HepG2 (cell line): ENCODE measurements around the gene PFN4. TPM values are rescaled to one million over a fixed set of nuclear protein-coding genes. Genes with fewer than 3 reads are reported as not detected.

Experiments
- ATAC-seq: fragments of 200-7000 bp; cut with Tn5 transposase; 3 replicates; pipeline ENCODE4 v1.9.1; 2020; ENCODE audit warnings: mild to moderate bottlenecking, moderate library complexity
- BruUV-seq: library from RNA; stranded (reverse); fragments of 400-500 nt; replicated peaks from 2 replicates; lab custom pipeline; 2021; lab: Mats Ljungman, UMichigan
- CTCF ChIA-PET: fragments of 300-600 bp; formaldehyde crosslinking; extraction: SDS; loops from one replicate; lab custom pipeline; 2021; ENCODE audit warnings: low total read pairs, inconsistent platforms, low intra/inter-chr PET ratio; lab: Yijun Ruan, JAX
- POLR2A ChIA-PET: fragments of 350-600 bp; sonication (Branson Sonifier 250); formaldehyde crosslinking; loops from one replicate; lab custom pipeline; 2020; ENCODE audit warnings: antibody characterized with exemption, inconsistent platforms; lab: Yijun Ruan, JAX
- DNase-seq: peaks from one replicate; pipeline ENCODE4 v3.0.0-alpha.2; 2015; ENCODE audit warnings: low spot score
- FAIRE-seq: peaks from 3 replicates; lab custom pipeline; 2011; peaks lifted over from hg19 to GRCh38; lab: Jason Lieb, UNC
- H2AFZ ChIP-seq: one replicate; pipeline ENCODE4 v1.6.1; 2011; ENCODE audit warnings: low read length, inconsistent platforms
- H3K27ac ChIP-seq: fragments of 300-600 bp; 3 replicates; pipeline ENCODE4 v1.8.0; 2011; ENCODE audit warnings: mixed run types, mild to moderate bottlenecking, mixed read lengths, low read length, inconsistent platforms; ENCODE audit not compliant: insufficient read depth; ENCODE audit errors: extremely low read length
- H3K27me3 ChIP-seq, 2 experiments: fragments of 200-600 bp in 1 of 2; 2 replicates in 1 of 2; 3 replicates in 1 of 2; pipeline versions ENCODE4 v1.6.0 to v1.8.0; 2011; ENCODE audit warnings: low read length in 2 of 2, mild to moderate bottlenecking in 2 of 2, moderate library complexity in 2 of 2, inconsistent platforms in 1 of 2; ENCODE audit not compliant: insufficient read depth in 2 of 2, control insufficient read depth in 1 of 2
- H3K36me3 ChIP-seq, 2 experiments: fragments of 200-600 bp in 1 of 2; replicated peaks in 1 of 2; 2 replicates in 1 of 2; 3 replicates in 1 of 2; pipeline versions ENCODE4 v1.5.1 to v1.8.0; 2011; ENCODE audit warnings: low read length in 2 of 2, inconsistent platforms in 1 of 2; ENCODE audit not compliant: insufficient read depth in 2 of 2, control insufficient read depth in 1 of 2
- H3K4me1 ChIP-seq: 2 replicates; pipeline ENCODE4 v1.5.1; 2012; ENCODE audit warnings: low read length, inconsistent platforms; ENCODE audit not compliant: insufficient read depth
- H3K4me2 ChIP-seq: 2 replicates; pipeline ENCODE4 v1.6.0; 2011; ENCODE audit warnings: low read depth, low read length, inconsistent platforms
- H3K4me3 ChIP-seq, 3 experiments: fragments of 200-600 bp in 1 of 3; sonication (generic), shearing (Covaris generic) in 1 of 3; replicated peaks in 1 of 3; 2 replicates each; pipeline ENCODE4 v1.5.1; 2011 to 2016; ENCODE audit warnings: low read length in 3 of 3, inconsistent platforms in 2 of 3, low read depth in 2 of 3, mild to moderate bottlenecking in 2 of 3, control low read depth in 1 of 3, mixed read lengths in 1 of 3; ENCODE audit not compliant: insufficient read depth in 1 of 3
- H3K79me2 ChIP-seq: one replicate; pipeline ENCODE4 v1.6.1; 2011; ENCODE audit warnings: low read length, inconsistent platforms; ENCODE audit not compliant: insufficient read depth
- H3K9ac ChIP-seq: 2 replicates; pipeline ENCODE4 v1.6.0; 2011; ENCODE audit warnings: mild to moderate bottlenecking, low read depth, low read length, inconsistent platforms; ENCODE audit not compliant: insufficient read depth
- H3K9me3 ChIP-seq: 2 replicates; pipeline ENCODE4 v1.5.1; 2012; ENCODE audit warnings: mild to moderate bottlenecking, low read length
- H4K20me1 ChIP-seq: 2 replicates; pipeline ENCODE4 v1.6.0; 2011; ENCODE audit warnings: inconsistent platforms, mild to moderate bottlenecking, low read length, moderate library complexity; ENCODE audit not compliant: insufficient read depth
- ARNTL ChIP-seq: sonication (generic); formaldehyde crosslinking; IDR thresholded peaks from 2 replicates; pipeline ENCODE4 v1.4.0; 2020; ENCODE audit warnings: mild to moderate bottlenecking, missing genetic modification reagents
- CBFB ChIP-seq: sonication (generic); formaldehyde crosslinking; IDR thresholded peaks from 2 replicates; pipeline ENCODE4 v1.4.0; 2020; ENCODE audit warnings: missing genetic modification reagents
- ERF ChIP-seq: IDR thresholded peaks from 2 replicates; pipeline ENCODE4 v1.6.1; 2018; ENCODE audit warnings: missing biosample characterization, missing genetic modification reagents
- GPN1 ChIP-seq: sonication (generic); formaldehyde crosslinking; IDR thresholded peaks from 2 replicates; pipeline ENCODE4 v1.5.1; 2020; ENCODE audit warnings: missing genetic modification reagents, borderline replicate concordance
- HNF4A ChIP-seq: sonication (generic); formaldehyde crosslinking; IDR thresholded peaks from 2 replicates; pipeline ENCODE4 v1.4.0; 2020; ENCODE audit warnings: missing genetic modification reagents
- HNRNPK ChIP-seq: fragments of 200-400 bp; formaldehyde crosslinking; IDR thresholded peaks from 2 replicates; pipeline ENCODE4 v1.6.1; 2018; ENCODE audit warnings: low read length, low read depth, moderate library complexity, mild to moderate bottlenecking; ENCODE audit not compliant: poor library complexity, severe bottlenecking
- MXD4 ChIP-seq: IDR thresholded peaks from 2 replicates; pipeline ENCODE4 v1.6.1; 2016; ENCODE audit warnings: mild to moderate bottlenecking, missing biosample characterization, missing genetic modification reagents
- NFIB ChIP-seq: sonication (generic); formaldehyde crosslinking; IDR thresholded peaks from 2 replicates; pipeline ENCODE4 v1.9.0; 2021; ENCODE audit warnings: missing genetic modification reagents, mild to moderate bottlenecking, borderline replicate concordance
- NR2F6 ChIP-seq, 2 experiments: IDR thresholded peaks; 2 replicates each; pipeline ENCODE4 v1.6.1; 2016; ENCODE audit warnings: antibody characterized with exemption in 1 of 2, mild to moderate bottlenecking in 1 of 2
- RARA ChIP-seq: IDR thresholded peaks from 2 replicates; pipeline ENCODE4 v1.6.1; 2016; ENCODE audit warnings: missing genetic modification reagents, missing compliant biosample characterization
- ZFP41 ChIP-seq: sonication (generic); formaldehyde crosslinking; IDR thresholded peaks from 2 replicates; pipeline ENCODE4 v1.4.0; 2020; ENCODE audit warnings: mild to moderate bottlenecking, missing genetic modification reagents, borderline replicate concordance
- ZNF382 ChIP-seq: sonication (generic); formaldehyde crosslinking; IDR thresholded peaks from 2 replicates; pipeline ENCODE4 v1.5.0; 2020; ENCODE audit warnings: missing genetic modification reagents, mild to moderate bottlenecking, borderline replicate concordance
- ZNF468 ChIP-seq: sonication (generic); formaldehyde crosslinking; IDR thresholded peaks from 2 replicates; pipeline ENCODE4 v1.8.0; 2022; ENCODE audit warnings: mild to moderate bottlenecking, moderate library complexity, missing genetic modification reagents
- ZNF557 ChIP-seq: sonication (generic); formaldehyde crosslinking; IDR thresholded peaks from 2 replicates; pipeline ENCODE4 v1.4.0; 2020; ENCODE audit warnings: missing genetic modification reagents
- ZNF713 ChIP-seq: sonication (generic); formaldehyde crosslinking; IDR thresholded peaks from 2 replicates; pipeline ENCODE4 v1.4.0; 2020; ENCODE audit warnings: mild to moderate bottlenecking, missing genetic modification reagents
- WGBS: methylation state at CpG from one replicate; pipeline ENCODE4 v1.1.6; 2017; ENCODE audit warnings: low lambda C conversion rate; 5-methylcytosine and 5-hydroxymethylcytosine counted together
- in situ Hi-C: cut with HindIII; loops from 2 replicates; pipeline ENCODE4 v1.10.0; 2017; ENCODE audit warnings: low pct_unique_long_range_greater_than_20kb; ENCODE audit not compliant: extremely low pct_ligation_motif_present
- intact Hi-C: fragments of 100-400 bp; cut with micrococcal nuclease; formaldehyde crosslinking; loops from one replicate; pipeline ENCODE4 v1.10.0; 2022; ENCODE audit not compliant: unreplicated experiment
- polyA plus RNA-seq, 8 experiments: library from polyadenylated mRNA; depleted of rRNA in 3 of 8; stranded (reverse) in 7 of 8; unstranded in 1 of 8; fragments of >200 nt; fragmentation: Illumina TruSeq in 4 of 8; extraction: Trizol in 4 of 8; gene quantifications; 2 replicates each; pipeline versions ENCODE4 v1.2.1 to v1.2.3, GENCODE V29; 2011 to 2016; ENCODE audit warnings: low read depth in 4 of 8, missing spikeins in 1 of 8, mixed read lengths in 1 of 8; ENCODE audit not compliant: insufficient read depth in 1 of 8
- total RNA-seq, 5 experiments: library from RNA; depleted of rRNA; stranded (reverse); fragments of >200 nt; fragmentation: Illumina TruSeq; extraction: Trizol; gene quantifications; 2 replicates each; pipeline ENCODE4 v1.2.3, GENCODE V29; 2016; ENCODE audit warnings: low read depth in 1 of 5
- TF ChIP-seq, protein P1 (sequence below): sonication (generic); formaldehyde crosslinking; IDR thresholded peaks from 2 replicates; pipeline ENCODE4 v1.5.0; 2020; ENCODE audit warnings: mild to moderate bottlenecking, missing genetic modification reagents
- TF ChIP-seq, protein P2 (sequence below): sonication (generic); formaldehyde crosslinking; IDR thresholded peaks from 2 replicates; pipeline ENCODE4 v1.8.1; 2022; ENCODE audit warnings: low read depth, mild to moderate bottlenecking, missing genetic modification reagents
- TF ChIP-seq, protein P3 (sequence below): sonication (generic); formaldehyde crosslinking; IDR thresholded peaks from 2 replicates; pipeline ENCODE4 v1.4.0; 2020; ENCODE audit warnings: missing genetic modification reagents, borderline replicate concordance

PFN4 gene
- total and polyA plus RNA-seq, 2 of the 13 experiments (the other 11 are each of a cell fraction or from before 2014, with no cell fraction given): 0.12 to 0.20 TPM

DNA sequence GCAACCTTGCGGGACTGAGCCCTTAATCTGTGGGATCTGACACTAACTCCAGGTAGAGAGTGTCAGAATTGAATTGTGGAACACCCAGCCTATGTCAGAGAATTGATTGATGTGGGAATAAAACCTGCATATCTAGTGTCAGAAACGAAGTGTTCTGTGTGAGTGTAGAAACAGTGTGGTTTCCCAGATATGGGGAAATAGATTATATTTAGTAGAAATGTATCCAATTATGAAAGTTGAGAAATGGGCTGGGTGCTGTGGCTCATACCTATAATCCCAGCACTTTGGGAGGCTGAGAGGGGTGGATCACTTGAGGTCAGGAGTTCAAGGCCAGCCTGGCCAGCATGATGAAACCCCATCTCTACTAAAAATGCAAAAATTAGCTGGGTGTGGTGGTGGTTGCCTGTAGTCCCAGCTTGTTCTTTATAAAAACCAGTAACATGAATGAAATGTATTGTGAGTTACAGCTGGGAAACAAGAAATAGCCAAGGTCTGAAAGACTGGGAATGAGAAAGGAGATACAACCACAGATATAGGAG, 34.2 kb downstream of the PFN4 start:
- FAIRE-seq: no peak
- TF ChIP-seq ARNTL (CRISPR knock-in tag) (no peak), HNF4A (no peak), RARA (CRISPR knock-in tag) (peak; percentile 48; the same call in 1 of the 2 replicates), HNRNPK (no peak), GPN1 (CRISPR knock-in tag) (no peak), ZNF468 (no peak), MXD4 (CRISPR knock-in tag) (no peak), ZNF382 (CRISPR knock-in tag) (no peak), CBFB (CRISPR knock-in tag) (no peak), ERF (CRISPR knock-in tag) (no peak), ZFP41 (CRISPR knock-in tag) (no peak), ZNF713 (CRISPR knock-in tag) (no peak), NR2F6 (IDR thresholded peaks at IDR 0.05) (peak; percentile 41; the same call in 1 of the 2 replicates), NR2F6 (CRISPR knock-in tag; IDR thresholded peaks at IDR 0.05) (peak; percentile 38; the same call in 1 of the 2 replicates), NFIB (CRISPR knock-in tag) (no peak), ZNF557 (CRISPR knock-in tag) (no peak)
- TF ChIP-seq, protein P1, sequence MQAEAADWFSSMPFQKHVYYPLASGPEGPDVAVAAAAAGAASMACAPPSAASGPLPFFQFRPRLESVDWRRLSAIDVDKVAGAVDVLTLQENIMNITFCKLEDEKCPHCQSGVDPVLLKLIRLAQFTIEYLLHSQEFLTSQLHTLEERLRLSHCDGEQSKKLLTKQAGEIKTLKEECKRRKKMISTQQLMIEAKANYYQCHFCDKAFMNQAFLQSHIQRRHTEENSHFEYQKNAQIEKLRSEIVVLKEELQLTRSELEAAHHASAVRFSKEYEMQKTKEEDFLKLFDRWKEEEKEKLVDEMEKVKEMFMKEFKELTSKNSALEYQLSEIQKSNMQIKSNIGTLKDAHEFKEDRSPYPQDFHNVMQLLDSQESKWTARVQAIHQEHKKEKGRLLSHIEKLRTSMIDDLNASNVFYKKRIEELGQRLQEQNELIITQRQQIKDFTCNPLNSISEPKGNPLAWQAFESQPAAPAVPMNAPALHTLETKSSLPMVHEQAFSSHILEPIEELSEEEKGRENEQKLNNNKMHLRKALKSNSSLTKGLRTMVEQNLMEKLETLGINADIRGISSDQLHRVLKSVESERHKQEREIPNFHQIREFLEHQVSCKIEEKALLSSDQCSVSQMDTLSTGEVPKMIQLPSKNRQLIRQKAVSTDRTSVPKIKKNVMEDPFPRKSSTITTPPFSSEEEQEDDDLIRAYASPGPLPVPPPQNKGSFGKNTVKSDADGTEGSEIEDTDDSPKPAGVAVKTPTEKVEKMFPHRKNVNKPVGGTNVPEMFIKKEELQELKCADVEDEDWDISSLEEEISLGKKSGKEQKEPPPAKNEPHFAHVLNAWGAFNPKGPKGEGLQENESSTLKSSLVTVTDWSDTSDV (CRISPR knock-in tag): no peak
- TF ChIP-seq, protein P2, sequence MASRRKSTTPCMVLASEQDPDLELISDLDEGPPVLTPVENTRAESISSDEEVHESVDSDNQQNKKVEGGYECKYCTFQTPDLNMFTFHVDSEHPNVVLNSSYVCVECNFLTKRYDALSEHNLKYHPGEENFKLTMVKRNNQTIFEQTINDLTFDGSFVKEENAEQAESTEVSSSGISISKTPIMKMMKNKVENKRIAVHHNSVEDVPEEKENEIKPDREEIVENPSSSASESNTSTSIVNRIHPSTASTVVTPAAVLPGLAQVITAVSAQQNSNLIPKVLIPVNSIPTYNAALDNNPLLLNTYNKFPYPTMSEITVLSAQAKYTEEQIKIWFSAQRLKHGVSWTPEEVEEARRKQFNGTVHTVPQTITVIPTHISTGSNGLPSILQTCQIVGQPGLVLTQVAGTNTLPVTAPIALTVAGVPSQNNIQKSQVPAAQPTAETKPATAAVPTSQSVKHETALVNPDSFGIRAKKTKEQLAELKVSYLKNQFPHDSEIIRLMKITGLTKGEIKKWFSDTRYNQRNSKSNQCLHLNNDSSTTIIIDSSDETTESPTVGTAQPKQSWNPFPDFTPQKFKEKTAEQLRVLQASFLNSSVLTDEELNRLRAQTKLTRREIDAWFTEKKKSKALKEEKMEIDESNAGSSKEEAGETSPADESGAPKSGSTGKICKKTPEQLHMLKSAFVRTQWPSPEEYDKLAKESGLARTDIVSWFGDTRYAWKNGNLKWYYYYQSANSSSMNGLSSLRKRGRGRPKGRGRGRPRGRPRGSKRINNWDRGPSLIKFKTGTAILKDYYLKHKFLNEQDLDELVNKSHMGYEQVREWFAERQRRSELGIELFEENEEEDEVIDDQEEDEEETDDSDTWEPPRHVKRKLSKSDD (CRISPR knock-in tag): no peak
- TF ChIP-seq, protein P3, sequence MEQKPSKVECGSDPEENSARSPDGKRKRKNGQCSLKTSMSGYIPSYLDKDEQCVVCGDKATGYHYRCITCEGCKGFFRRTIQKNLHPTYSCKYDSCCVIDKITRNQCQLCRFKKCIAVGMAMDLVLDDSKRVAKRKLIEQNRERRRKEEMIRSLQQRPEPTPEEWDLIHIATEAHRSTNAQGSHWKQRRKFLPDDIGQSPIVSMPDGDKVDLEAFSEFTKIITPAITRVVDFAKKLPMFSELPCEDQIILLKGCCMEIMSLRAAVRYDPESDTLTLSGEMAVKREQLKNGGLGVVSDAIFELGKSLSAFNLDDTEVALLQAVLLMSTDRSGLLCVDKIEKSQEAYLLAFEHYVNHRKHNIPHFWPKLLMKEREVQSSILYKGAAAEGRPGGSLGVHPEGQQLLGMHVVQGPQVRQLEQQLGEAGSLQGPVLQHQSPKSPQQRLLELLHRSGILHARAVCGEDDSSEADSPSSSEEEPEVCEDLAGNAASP (CRISPR knock-in tag): no peak

More for the DNA sequence above, 34.2 kb downstream of the PFN4 start:
- in situ Hi-C loops: loop anchor here (10.0 kb wide), 1 partner anchor 76 kb away; no protein-coding TSS in a partner anchor
- no peak overlapping the region for H3K9ac ChIP-seq
- 13% methylated on average over 2 of the region's 2 CpGs for WGBS
- H3K79me2 ChIP-seq: no peaks in the 10 kb centered on the region
- CTCF ChIA-PET: no interaction called here
- no TSS peak for BruUV-seq
- ATAC-seq (no peak), DNase-seq (no peak)
- H3K4me1 ChIP-seq: peaks cover 18% of the 10 kb centered on the region
- no peak overlapping the region for H2AFZ ChIP-seq
- intact Hi-C loops: no loop called here
- no peak overlapping the region for H3K27ac ChIP-seq
- H3K27me3 ChIP-seq: no peaks in the 10 kb centered on the region; a peak in 1 of 5 replicates
- no peak overlapping the region for H3K4me3 ChIP-seq
- H4K20me1 ChIP-seq: no peaks in the 10 kb centered on the region
- POLR2A ChIA-PET: no interaction called here
- H3K9me3 ChIP-seq: no peaks in the 10 kb centered on the region
- H3K36me3 ChIP-seq: no peaks in the 10 kb centered on the region
- H3K4me2 ChIP-seq: no peak overlapping the region
